Spleen (tissue), 7 donors: ENCODE results near the gene PXK.

Experiments
- CTCF ChIP-seq, 11 experiments: fragments of 200-600 bp in 7 of 11; fragments of 450-650 bp in 4 of 11; sonication (generic) in 4 of 11; IDR thresholded peaks in 8 of 11; conservative IDR thresholded peaks in 3 of 11; 1 replicate in 7 of 11; 2 replicates in 4 of 11; pipeline versions ENCODE4 v1.4.0 to v1.8.0; 2016 to 2021; ENCODE audit warnings: antibody characterized with exemption in 11 of 11, inconsistent platforms in 4 of 11, mild to moderate bottlenecking in 1 of 11
- POLR2A ChIP-seq, 3 donors: fragments of 450-650 bp; IDR thresholded peaks; one replicate each; pipeline ENCODE4 v1.5.1; 2017; ENCODE audit warnings: antibody characterized with exemption in 3 of 3, mild to moderate bottlenecking in 1 of 3
- POLR2AphosphoS5 ChIP-seq, 3 donors: sonication (generic); formaldehyde crosslinking; IDR thresholded peaks; one replicate each; pipeline ENCODE4 v1.5.1; 2017; ENCODE audit warnings: antibody characterized with exemption in 3 of 3
- donor health status: DM: no; HTN: no; CAD: no; lungs with moderate emphysema.
- donor health status: DM: no; HTN: no; CAD: no.
- donor health status: DM: no; HTN: no; CAD: no.

DNA sequence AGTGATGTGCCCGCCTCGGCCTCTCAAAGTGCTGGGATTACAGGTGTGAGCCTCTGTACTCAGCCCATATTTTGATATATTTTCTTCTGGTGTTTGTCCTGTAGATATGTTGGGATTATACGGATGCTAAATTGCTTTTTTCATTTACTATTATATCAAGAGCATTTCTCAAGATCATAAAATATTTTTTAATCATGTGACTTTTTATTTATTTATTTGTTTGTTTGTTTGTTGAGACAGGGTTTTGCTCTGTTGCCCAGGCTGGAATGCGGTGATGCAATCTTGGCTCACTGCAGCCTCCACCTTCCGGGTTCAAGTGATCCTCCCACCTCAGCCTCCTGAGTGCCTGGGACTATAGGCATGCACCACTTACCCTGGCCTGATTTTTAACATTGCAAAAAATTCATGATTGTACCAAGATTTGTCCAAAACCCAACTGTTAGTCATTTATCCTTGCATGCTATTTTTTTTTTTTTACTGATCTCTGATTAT, 2.7 kb upstream of the PXK start:
- no peak for TF ChIP-seq CTCF (IDR thresholded peaks at IDR 0.05 in 8 of 11, conservative IDR thresholded peaks at IDR 0.05 in 3 of 11)
- TF ChIP-seq POLR2AphosphoS5 (IDR thresholded peaks at IDR 0.05): no peak
- TF ChIP-seq POLR2A (IDR thresholded peaks at IDR 0.05): no peak
